GM10847 (cell line): ENCODE measurements around the gene CDKAL1.

Source experiments
- POLR2A ChIP-seq: IDR thresholded peaks from 2 replicates; pipeline ENCODE4 v1.6.1; 2011; ENCODE audit not compliant: insufficient read length; ENCODE audit errors: extremely low read depth

The CDKAL1 gene

DNA sequence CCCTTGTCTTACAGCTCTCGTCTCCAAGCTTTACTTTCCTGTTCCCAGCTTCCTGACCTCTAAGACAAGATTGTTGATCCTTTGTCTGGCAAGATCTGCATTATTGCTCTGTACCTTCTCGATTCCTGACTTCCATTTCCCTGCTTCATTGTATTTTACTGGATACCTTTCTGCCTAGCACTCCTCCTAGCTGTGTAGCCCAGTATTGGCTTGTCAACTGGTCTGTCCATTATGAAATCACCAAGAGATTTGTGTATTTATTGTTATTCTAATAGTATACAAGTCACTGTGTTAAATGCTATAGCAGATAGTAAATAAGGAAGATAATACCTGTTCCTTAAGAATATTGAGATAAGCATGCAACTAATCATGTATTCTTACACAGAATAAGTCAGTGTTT lies 305.4 kb downstream of the CDKAL1 start:
- TF ChIP-seq POLR2A, result no peak

DNA sequence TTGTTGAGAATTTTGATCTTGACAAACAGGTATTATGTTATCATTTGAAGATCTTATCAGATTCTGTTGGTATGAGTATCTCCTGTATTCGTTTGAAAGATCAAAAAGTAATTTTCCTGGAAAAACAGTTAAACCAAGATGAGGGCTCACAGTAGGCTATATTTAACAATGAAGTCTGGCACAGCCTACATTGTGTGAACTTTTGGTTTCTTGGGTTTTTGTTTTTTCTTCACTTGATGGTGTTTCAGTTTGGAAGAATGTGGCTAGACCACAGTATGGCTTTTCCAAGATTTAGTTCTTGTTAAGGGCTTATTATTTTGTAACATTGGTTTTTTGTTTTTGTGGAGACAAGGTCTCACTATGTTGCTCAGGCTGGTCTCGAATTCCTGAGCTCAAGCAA lies 306.4 kb downstream of the CDKAL1 start:
- TF ChIP-seq POLR2A, result no peak

DNA sequence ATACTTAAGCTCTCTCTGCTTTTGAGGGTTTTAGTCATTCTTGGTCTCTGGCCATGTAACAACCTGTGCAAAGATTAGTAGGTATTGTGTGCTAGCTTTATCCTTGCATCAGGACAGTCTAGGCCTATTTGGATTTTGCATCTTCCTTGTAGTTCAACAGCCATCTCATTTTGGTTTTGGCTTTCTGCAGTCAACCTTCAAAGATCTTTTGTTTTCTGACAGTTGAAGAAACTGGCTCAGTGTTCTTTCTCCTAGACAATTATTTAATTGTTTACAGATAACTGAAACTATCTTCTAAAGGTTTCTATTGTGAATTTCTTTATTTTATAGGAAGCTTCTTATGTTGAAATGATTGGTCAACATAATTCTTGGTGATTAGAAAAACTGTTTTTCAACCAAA lies 307.5 kb downstream of the CDKAL1 start:
- no peak for TF ChIP-seq POLR2A

DNA sequence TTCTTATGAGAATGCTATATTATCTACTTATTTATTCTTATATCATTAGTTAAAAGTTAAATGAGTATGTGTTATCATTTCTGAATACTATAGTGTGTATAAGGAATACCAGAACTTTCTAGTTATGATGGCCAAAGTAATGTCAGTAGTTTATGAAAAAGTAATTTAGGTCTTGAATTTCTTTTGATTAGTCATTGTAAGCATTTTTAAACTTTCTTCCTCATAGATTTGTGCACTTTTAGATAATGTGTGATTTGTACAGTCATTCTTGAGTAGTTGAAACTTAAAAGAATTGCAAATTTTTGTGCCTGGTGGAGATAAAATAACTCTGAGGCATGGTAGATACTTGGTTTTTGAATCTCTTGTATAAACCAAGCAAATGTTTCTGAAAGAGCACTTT lies 311.3 kb downstream of the CDKAL1 start:
- TF ChIP-seq POLR2A, result no peak

DNA sequence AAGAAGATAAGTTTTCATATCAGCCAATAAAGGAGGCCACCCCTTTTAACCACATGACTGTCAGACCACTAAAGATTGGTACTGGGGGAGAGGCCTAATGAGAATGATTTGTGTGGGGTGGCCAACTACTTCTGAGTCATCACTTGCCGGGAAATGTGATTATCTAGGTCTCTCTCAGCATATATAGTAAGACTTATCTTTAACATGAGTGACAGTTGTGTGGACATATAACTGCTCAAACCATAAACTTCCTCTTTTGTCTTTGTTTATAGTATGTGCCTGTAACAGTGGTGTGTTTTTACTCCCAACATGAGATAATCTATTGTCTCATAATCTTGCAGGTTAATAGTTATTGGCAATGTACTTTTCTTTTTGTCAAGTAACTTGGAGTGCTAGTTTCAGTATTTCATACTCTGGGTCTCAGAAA lies 312.4 kb downstream of the CDKAL1 start:
- no peak for TF ChIP-seq POLR2A

DNA sequence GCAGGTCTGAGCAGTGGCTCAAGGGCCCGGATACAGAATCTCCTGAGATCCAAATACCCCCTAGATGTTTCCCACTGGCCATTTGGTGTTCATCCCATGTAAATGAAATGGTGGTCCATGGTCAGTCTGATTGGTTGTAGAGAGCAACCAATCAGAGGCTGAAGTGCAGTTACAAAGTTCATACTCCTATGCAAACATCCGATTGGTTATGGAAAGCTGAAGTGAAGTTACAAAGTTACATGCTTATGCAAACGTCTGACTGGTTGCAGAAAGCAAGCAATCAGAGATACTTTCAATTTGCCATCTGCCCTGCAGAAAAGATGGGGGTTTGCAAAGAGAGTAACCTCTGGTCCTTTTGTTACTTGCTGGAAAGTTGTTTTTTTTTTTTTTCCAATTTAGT lies 313.6 kb downstream of the CDKAL1 start:
- TF ChIP-seq POLR2A, result no peak

DNA sequence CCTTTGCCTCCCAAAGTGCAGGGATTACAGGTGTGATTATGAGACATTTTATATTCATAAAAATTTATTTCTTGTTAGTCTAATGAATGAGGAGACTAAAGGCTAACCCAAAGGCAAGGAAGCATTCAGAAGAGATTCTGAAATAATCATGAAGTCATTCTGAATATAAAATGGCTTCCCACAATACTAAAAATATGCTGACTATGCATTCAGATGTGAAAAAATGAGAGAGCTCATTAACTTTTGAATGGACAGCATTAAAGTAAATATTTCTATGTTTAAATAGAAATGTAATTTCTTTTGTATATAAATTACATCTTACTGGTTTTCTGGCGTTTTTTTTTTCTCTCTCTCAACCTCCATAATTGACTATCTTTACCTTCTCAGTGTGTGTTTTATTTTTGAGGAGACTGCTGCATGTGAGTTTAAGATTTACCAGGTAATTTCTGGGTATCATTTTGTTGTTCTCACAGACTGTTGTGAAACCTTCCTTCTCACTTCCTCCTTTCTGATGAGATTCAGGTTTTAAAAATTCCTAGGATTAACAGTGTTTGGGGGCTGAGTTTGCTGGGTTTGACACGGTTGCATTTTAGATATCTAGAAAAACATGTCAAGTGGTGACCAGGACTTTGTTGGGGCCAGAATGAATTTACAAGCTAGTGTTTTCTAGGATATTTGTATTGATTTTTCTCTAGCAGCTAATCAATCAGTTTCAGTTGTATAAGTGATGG lies 316.6 kb downstream of the CDKAL1 start:
- TF ChIP-seq POLR2A, result no peak

DNA sequence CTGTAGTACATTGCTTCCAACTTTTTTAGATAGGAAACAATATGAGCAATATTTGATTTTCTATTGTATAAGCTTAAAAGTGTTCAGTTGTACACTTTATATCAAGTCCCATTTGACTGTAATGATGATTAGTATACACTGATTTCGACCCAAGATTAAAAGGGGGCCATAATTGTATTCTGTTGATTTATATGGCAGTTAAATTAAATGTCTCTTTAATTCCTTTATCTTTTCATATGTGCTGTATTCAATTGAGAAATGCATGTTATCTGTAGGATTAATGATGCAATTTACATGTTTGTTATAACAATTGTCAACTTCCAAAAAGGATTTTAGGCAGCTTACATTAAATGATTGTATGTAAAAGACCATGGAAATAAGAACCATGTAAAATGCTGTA lies 317.5 kb downstream of the CDKAL1 start:
- TF ChIP-seq POLR2A, result no peak

DNA sequence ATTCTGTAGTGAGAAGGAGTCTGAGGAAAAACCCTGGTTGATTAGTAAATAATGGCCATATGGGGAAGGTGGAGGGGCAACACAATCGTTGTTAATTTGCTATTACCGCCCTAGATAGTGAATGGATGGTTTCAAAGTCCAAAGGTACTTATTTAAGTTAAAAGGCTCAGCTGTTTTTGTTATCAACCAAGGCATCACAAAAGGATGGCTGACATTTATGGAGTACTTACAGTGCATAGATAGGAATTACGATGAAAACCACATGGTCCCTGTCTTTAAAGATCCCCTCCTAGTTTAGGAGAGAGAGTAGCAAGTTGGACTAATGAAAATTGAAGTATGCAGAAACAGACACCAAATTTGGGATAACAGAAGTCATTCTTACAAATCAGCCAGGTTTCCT lies 319.6 kb downstream of the CDKAL1 start:
- no peak for TF ChIP-seq POLR2A

DNA sequence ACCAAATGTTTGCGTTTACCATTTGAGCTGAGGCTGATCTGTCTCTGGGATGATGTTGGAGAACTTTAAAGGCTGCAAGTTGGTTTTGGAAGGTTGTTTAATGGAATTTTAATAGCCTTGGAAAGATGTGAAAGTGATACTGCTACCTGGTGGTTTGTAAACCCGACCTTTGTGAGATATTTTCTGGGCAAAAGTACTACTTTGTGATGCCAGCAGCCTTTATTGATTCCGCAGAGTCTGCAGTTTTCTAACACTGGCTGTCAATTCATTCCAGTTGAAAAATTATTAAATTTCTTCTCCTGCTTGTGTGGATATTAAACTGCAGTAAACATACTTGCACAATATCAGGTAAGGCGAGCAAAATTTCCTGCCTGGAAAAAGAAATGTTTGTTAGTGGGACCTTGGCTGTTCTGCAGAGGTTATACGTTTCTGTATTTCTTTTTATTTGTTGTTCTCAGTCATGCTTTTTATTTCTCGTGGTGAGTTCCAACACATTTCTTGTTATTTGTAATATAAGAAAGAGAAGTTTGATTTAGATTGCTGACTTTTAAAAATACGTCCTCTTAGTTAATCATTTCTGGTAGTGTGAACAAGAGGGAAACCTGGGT lies 322.5 kb downstream of the CDKAL1 start:
- no peak for TF ChIP-seq POLR2A

DNA sequence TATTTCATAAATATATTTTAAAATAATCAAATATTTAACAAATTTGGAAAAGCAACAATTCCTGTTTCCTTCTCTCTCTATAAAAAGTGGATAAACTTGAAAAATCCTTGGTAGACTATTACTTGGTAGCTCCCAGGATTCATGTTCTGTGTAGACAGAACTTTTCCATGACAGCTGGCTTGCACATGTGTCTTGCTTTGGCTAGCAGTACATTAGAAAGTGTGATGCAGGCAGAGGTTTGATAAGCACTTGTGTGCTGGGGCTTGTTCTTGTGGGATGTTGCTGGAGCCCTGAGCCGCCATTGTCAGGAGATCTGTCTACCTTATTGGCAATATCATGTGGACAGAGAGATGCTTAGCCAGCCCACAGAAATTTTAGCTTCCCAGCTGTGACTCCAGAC lies 327.2 kb downstream of the CDKAL1 start:
- TF ChIP-seq POLR2A, result no peak

DNA sequence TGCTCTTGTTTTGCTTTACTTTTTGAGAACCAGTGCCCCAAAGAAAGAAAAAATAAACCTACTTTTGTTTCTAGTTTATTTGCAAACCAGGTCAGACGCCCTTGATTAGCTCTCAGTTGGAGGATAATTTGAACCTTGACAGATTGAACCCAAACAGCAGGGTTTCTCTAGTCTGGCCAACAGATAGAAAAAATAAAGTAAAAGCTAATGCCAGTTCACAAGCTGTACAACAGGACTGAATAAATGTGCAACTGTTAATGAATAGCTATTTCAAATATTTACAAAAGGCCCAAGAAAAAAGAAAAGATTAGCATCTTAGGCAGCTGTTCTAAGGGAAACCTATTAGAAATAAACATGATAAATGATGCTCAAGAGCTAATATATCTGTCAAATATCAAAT lies 331.8 kb downstream of the CDKAL1 start:
- TF ChIP-seq POLR2A, result no peak

DNA sequence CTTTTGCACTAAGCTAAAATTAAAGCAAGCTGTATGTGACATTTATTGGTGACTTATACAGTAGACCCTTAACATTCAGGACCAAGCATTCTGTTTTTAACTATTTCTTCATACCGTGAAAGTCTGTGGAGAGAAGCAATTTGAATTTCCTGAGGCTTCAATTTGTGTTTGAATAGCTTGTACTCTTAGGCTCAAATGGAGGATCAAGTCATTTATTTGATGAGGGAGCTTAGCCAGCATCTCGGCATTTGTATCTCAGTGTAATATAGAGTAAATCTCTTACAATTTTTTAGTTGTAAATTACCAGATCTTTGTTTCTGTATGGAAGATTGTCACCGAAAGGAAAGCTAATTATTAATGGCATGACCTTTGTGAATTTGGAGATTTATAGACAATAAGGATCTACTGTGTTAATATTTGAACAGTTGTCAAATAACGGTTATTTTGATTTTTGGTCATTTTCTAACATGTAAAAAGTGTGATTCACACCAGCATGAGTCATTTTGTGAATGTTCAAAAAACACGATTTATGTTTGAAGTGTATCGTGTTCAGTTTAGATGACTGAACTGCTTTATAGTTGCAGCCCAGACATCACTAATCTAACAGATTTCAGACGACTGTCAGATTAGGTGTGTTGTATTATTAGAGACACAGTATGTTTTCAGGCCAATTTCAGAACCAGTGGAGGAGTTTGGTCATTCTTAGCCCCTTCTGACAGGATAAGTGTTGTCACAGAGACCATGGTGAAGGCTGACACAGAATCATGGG lies 332.9 kb downstream of the CDKAL1 start:
- TF ChIP-seq POLR2A, result no peak

DNA sequence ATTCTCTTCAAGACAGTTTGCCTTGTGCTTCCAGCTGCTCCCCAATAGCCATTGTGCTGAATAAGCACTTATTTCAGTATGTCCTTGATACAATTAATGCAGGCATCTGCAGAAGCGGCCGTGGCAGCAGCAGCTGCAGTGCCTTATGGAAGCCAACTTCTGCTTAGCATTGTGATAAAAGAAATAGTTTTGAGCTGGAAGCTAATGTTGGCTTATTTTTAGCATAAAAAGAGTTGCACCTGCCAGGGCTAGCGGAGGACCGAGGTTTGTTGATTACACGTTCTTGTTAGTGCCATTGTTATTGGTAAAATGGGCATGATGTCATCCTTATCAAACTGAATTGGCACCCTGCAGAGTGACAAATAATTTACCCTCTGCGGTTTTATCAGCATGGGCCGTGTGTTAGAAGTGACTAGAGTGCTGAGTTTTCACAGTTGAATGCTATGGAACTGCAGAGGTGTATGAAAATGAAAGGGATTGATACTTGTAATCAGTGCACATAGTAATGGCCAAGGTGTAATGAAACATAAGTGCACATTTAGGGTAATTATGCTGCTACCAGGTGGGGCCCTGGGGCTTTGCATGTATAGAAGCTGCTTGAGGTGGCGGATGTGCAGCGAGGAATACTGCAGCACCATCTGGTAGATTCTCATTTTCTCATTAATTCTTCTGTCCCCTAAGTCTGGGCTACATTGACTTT lies 334.3 kb downstream of the CDKAL1 start:
- no peak for TF ChIP-seq POLR2A

DNA sequence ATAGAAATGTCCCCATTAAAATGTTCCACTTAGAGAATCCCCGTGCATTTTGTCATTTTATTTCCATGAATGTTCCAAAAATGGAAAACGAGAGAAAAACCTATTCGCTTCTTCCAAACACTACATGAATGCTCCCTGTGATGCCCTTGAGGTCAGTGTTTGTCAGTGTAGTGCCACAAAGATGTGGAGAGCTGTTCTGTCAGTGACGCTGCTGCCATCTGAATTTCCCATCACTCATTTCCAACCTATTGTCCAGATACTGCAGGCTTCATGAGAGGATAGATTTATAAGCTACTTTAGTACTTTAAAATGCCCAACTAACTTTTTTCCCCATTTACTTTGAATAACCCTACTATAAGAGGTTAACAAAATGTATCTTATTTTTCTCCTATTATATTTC lies 335.8 kb downstream of the CDKAL1 start:
- TF ChIP-seq POLR2A, result no peak

DNA sequence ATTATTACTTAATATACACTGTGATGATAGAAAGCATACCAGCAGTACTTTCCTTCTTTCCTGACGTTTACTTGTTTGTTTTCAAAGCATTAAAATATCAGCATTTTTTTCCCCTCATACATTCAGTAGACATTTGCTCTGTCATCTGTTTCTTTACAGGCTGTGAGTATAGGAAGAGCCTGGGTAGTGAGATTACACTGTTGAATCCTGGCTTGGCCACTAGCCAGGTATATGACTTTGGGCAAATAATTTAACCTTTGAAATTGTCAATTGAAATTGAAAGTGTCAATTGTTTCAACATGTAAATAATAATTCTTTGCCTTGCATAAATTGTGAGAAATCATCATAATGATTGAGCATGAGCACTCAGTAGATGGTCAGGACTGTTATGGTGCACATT lies 336.2 kb downstream of the CDKAL1 start:
- no peak for TF ChIP-seq POLR2A

DNA sequence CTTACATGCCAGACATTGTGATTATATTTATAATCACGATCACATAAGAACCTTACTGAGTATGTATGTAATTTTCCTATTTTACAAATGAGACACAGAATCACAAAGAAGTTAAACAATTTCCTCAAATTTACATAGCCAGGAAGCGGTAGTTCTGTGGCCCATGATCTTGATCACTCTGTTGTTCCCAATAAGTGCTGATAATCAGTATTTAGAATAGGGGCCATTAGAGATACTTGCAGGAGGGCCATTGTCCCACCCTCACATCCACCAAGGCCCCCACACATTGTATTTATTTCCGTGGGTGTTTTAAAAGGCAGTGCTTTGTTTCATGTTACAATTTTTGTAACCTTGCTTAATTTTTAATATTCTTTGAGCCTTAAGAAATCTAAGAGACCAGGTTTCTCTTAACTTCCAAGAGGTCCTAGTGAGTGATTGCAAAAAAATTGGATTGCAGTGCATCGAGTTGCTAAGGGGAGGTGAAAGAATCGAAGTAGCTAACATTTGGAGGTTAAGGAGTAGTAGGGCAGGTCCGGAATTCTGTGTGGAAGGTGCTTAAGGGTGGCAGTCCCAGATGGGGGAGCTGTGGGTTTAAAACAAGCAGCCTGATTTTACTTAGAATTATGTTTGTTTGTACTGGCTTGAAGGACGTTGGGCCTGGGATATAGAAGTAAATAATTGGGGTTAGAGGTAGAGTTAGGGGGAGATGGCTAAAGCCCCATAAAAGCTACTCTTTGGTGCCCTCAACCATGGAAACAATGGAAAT lies 339.4 kb downstream of the CDKAL1 start:
- no peak for TF ChIP-seq POLR2A
